SH-SY5Y (cell line): ENCODE data around the gene EID3.
A peak's percentile ranks its signal among the peaks of the same experiment; 100 is the strongest.

ENCODE experiments used
- GATA2 ChIP-seq: IDR thresholded peaks from 2 replicates; pipeline ENCODE4 v1.6.1; 2011; ENCODE audit warnings: mild to moderate bottlenecking, low read depth, low read length
- GATA3 ChIP-seq: IDR thresholded peaks from 2 replicates; pipeline ENCODE4 v1.6.1; 2011; ENCODE audit warnings: low read depth, mild to moderate bottlenecking, low read length, moderate library complexity

The EID3 gene

GRCh38 chr12:104303538-104304151 is at the start of gene EID3:
Gene EID3, plus strand, starts transcription at chr12:104303739. Its CDS starts 196 bp downstream, at chr12:104303935.
- TF ChIP-seq GATA3 (no peak), GATA2 (no peak)

- no peak for TF ChIP-seq GATA2
- TF ChIP-seq GATA3: no peak
Observed at GRCh38 chr12:104257913-104258472, 45.5 kb upstream of the EID3 start.

GRCh38 chr12:104258476-104259067 is 45.0 kb upstream of the EID3 start:
- TF ChIP-seq GATA2 (no peak), GATA3 (no peak)

GRCh38 chr12:104263026-104263425 is 40.5 kb upstream of the EID3 start:
- TF ChIP-seq GATA2: no peak
- TF ChIP-seq GATA3: no peak

- TF ChIP-seq GATA3: no peak
- TF ChIP-seq GATA2: 0 out of 2 replicates have a peak, but pooled peaks have one; percentile 39
Observed at GRCh38 chr12:104263580-104264358, 39.8 kb upstream of the EID3 start.

GRCh38 chr12:104272938-104273337 is 30.6 kb upstream of the EID3 start:
- TF ChIP-seq GATA2 (no peak), GATA3 (no peak)

GRCh38 chr12:104273503-104273902 is 30.0 kb upstream of the EID3 start:
- TF ChIP-seq GATA3 (no peak), GATA2 (no peak)

- TF ChIP-seq GATA2: no peak
- TF ChIP-seq GATA3: no peak
Observed at GRCh38 chr12:104274811-104275210, 28.7 kb upstream of the EID3 start.

- TF ChIP-seq GATA2: no peak
- no peak for TF ChIP-seq GATA3
Observed at GRCh38 chr12:104275689-104276088, 27.9 kb upstream of the EID3 start.

GRCh38 chr12:104276273-104277131 is 27.0 kb upstream of the EID3 start:
- TF ChIP-seq GATA3: no peak
- no peak for TF ChIP-seq GATA2

- no peak for TF ChIP-seq GATA3
Observed at GRCh38 chr12:104279164-104279563, 24.4 kb upstream of the EID3 start.

GRCh38 chr12:104280111-104280510 is 23.4 kb upstream of the EID3 start:
- TF ChIP-seq GATA2 (no peak), GATA3 (no peak)

GRCh38 chr12:104280717-104281458 is 22.7 kb upstream of the EID3 start:
- TF ChIP-seq GATA3: no peak
- no peak for TF ChIP-seq GATA2
